RWPE2 (cell line): ENCODE measurements around the gene ZNF99.
"Not testable (repeated sequence)": the region's sequence is repeated elsewhere in the genome, so short reads cannot be mapped to it uniquely, and the experiment has no call there.

Source experiments
- ATAC-seq: fragments of 200-7000 bp; cut with Tn5 transposase; 3 replicates; pipeline ENCODE4 v1.9.1; 2021; ENCODE audit warnings: low read depth
- DNase-seq: peaks from one replicate; pipeline ENCODE4 v3.0.0-alpha.2; 2020; ENCODE audit warnings: low spot score
- H3K27ac ChIP-seq: fragments of 450-650 bp; 2 replicates; pipeline ENCODE4 v1.5.1; 2017; ENCODE audit warnings: mild to moderate bottlenecking; ENCODE audit not compliant: poor library complexity, severe bottlenecking
- H3K27me3 ChIP-seq: fragments of 250-450 bp; sonication (Bioruptor Pico); 2 replicates; pipeline ENCODE4 v1.5.1; 2021; ENCODE audit warnings: mild to moderate bottlenecking, moderate library complexity; ENCODE audit not compliant: insufficient read depth, poor library complexity, severe bottlenecking
- H3K36me3 ChIP-seq: fragments of 250-450 bp; sonication (Bioruptor Pico); 2 replicates; pipeline ENCODE4 v1.5.1; 2020; ENCODE audit warnings: low read depth, mild to moderate bottlenecking, moderate library complexity
- H3K4me1 ChIP-seq: fragments of 250-450 bp; sonication (Bioruptor Pico); 2 replicates; pipeline ENCODE4 v1.5.1; 2021; ENCODE audit warnings: mild to moderate bottlenecking, moderate library complexity; ENCODE audit not compliant: insufficient read depth, poor library complexity, severe bottlenecking
- H3K4me3 ChIP-seq: fragments of 250-450 bp; sonication (Bioruptor Pico); 2 replicates; pipeline ENCODE4 v1.5.1; 2021; ENCODE audit warnings: mild to moderate bottlenecking, moderate library complexity; ENCODE audit not compliant: severe bottlenecking
- H3K9me3 ChIP-seq: fragments of 250-450 bp; sonication (Bioruptor Pico); 2 replicates; pipeline ENCODE4 v1.5.1; 2021; ENCODE audit warnings: mild to moderate bottlenecking, moderate library complexity; ENCODE audit not compliant: severe bottlenecking
- TF ChIP-seq, protein P1 (sequence below): fragments of 450-650 bp; IDR thresholded peaks from one replicate; pipeline ENCODE4 v1.5.1; 2017; ENCODE audit warnings: mild to moderate bottlenecking, moderate library complexity; ENCODE audit not compliant: poor library complexity, severe bottlenecking

The ZNF99 gene

DNA sequence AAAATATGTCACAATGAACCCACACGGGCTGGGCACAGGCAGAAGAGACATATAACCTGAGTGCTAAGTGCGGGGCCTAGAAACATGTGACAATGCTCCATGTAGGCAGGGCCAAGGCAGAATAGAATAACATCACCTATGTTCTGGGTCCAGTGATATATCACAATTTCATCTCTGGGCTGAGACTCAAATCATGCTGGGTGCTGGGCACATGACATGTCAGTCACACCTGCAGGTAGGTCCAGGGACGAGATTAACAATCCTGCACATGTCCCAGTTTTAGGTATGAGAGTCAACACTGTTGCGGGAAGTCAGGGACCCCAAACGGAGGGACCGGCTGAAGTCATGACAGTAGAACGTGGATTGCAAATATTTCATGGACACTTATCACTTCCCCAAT is 50.3 kb downstream of the ZNF99 start:
- Histone ChIP-seq H3K27me3 (no peaks in the 10 kb centered on the region), H3K9me3 (peaks cover 7% of the 10 kb centered on the region), H3K4me3 (no peak overlapping the region), H3K4me1 (no peaks in the 10 kb centered on the region), H3K27ac (no peak overlapping the region), H3K36me3 (no peaks in the 10 kb centered on the region)
- ATAC-seq (no peak), DNase-seq (no peak)
- TF ChIP-seq, protein P1, sequence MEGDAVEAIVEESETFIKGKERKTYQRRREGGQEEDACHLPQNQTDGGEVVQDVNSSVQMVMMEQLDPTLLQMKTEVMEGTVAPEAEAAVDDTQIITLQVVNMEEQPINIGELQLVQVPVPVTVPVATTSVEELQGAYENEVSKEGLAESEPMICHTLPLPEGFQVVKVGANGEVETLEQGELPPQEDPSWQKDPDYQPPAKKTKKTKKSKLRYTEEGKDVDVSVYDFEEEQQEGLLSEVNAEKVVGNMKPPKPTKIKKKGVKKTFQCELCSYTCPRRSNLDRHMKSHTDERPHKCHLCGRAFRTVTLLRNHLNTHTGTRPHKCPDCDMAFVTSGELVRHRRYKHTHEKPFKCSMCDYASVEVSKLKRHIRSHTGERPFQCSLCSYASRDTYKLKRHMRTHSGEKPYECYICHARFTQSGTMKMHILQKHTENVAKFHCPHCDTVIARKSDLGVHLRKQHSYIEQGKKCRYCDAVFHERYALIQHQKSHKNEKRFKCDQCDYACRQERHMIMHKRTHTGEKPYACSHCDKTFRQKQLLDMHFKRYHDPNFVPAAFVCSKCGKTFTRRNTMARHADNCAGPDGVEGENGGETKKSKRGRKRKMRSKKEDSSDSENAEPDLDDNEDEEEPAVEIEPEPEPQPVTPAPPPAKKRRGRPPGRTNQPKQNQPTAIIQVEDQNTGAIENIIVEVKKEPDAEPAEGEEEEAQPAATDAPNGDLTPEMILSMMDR = no peak

DNA sequence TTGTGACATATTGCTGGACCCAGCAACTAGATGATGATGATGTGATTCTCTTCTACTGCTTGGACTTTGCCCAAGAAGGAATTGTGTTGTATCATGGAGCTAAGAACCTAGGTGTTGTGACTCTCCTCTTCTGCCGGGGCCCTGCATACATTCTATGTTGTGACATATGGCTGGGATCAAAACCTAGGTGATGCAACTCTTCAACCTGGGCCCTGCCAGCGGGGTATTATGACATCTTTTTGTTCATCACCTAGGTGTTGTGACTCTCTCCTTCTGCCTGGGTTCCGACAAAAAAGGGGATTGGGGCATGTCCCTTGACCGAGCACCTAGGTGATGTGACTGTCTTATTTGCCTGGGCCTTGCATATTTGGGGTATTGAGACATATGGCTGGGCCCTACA is 55.7 kb downstream of the ZNF99 start:
- H3K4me1 ChIP-seq, H3K36me3 ChIP-seq, ATAC-seq, H3K4me3 ChIP-seq, H3K27me3 ChIP-seq, DNase-seq, H3K9me3 ChIP-seq, H3K27ac ChIP-seq: not testable (repeated sequence)

DNA sequence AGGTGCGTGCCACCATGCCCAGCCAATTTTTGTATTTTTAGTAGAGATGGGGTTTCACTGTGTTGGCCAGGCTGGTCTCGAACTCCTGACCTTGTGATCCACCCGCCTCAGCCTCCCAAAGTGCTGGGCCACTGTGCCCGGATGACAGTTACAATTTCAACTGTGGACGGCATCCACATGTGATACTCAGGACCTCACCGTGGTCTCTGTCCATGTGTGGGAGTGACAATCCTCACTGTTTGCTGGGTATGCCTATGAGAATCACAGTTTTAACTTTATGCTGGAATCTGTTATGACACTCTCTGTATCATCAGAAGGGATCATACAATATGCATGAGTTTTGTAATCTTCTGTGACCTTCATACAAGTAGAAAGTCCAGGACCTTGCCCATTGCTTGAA is 62.4 kb downstream of the ZNF99 start:
- not testable (repeated sequence) for ATAC-seq, H3K27me3 ChIP-seq, DNase-seq, H3K27ac ChIP-seq, H3K36me3 ChIP-seq, H3K9me3 ChIP-seq, H3K4me1 ChIP-seq, H3K4me3 ChIP-seq

DNA sequence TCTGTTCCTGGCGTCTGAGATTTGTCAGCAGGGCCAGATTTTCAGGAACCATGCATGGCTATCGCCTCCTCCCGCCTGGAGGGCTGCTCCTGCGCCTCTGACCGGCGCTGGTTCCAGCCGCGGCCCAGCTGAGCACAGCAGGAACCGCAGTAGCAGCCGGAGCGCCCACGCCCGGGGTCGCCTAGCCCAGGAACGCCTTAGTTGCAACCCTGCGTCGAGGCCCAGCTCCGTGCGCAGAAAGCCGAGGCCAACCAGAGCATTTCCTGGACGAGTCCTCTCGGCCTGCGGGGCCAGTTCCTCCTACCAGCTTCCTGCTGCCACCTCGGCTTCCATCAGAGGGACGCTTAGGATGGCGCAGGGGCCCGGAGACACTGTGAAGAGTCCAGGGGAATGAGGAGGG is 75.0 kb downstream of the ZNF99 start:
- no peak for DNase-seq
- TF ChIP-seq, protein P1 = no peak
- Histone ChIP-seq H3K4me3 (no peak overlapping the region), H3K4me1 (no peaks in the 10 kb centered on the region), H3K27ac (no peak overlapping the region), H3K9me3 (peaks cover 3% of the 10 kb centered on the region), H3K36me3 (no peaks in the 10 kb centered on the region), H3K27me3 (no peaks in the 10 kb centered on the region)
- no peak for ATAC-seq

DNA sequence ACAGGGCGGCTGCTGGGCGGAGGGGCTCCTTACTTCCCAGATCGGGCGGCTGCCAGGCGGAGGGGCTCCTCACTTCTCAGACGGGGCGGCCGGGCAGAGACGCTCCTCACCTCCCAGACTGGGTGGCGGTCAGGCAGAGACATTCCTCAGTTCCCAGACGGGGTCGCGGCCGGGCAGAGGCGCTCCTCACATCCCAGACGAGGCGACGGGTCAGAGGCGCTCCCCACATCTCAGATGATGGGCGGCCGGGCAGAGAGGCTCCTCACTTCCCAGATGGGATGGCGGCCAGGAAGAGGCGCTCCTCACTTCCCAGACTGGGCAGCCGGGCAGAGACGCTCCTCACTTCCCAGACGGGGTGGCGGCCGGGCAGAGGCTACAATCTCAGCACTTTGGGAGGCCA is 80.9 kb downstream of the ZNF99 start:
- H3K9me3 ChIP-seq, H3K27ac ChIP-seq, H3K4me1 ChIP-seq, H3K4me3 ChIP-seq, H3K27me3 ChIP-seq, H3K36me3 ChIP-seq, ATAC-seq, DNase-seq: not testable (repeated sequence)

DNA sequence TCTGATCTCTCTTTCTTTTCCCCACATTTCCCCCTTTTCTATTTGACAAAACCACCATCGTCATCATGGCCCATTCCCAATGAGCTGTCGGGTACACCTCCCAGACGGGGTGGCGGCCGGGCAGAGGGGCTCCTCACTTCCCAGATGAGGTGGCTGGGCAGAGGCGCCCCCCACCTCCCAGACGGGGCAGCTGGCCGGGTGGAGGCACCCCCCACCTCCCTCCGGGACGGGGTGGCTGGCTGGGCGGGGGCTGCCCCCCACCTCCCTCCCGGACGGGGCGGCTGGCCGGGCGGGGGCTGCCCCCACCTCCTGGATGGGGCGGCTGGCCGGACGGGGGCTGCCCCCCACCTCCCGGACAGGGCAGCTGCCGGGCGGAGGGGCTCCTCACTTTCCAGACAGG is 81.3 kb downstream of the ZNF99 start:
- H3K4me1 ChIP-seq, ATAC-seq, H3K27ac ChIP-seq, H3K4me3 ChIP-seq, DNase-seq, H3K36me3 ChIP-seq, H3K27me3 ChIP-seq, H3K9me3 ChIP-seq: not testable (repeated sequence)
